ENCODE data around the gene PLPP7.

The PLPP7 gene

DNA sequence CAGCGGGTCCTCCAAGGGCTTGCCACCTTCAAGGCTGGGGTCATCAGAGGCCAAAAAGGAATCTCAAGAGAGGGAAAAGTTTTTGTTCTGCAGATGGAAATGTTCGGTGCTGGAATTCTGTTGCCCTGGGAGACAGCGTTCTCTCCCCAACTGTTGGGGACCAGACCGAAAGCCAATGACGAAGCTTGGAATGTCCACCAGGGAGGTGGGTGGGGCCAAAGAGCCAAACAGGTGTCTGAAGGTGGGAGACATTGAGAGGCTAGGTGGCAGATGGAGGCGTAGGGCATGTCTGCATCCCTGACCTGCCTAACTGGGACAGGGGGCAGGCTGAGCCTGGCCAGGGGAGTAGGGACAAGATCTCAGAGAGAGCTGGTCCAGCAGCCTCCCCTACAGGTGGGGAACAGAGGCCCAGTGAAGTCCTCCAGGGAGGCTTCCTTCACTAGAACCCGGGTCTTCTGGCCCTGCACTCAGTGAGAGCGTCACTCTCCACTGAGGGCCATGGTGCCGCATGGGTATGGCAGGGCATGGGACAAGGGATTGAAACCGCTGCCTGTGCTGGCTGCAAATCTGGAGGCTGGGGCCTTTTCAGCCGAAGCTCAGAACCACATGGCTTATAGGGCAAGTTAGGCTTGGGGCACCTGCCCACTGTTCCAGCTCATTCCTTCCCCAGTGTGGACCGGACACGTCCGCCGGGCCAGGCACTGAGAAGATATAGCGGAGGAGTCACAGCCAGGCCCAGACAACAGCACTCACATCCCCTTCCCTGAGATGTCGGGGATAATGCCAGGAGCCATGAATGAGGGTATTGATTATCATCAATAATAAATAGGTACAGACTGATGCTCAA is 8.2 kb upstream of the PLPP7 start:
- Histone ChIP-seq H3K4me1 (ENCODE audit: insufficient read depth, low read length) (peaks cover 16% of the 10 kb centered on the region), H3K9me3 (ENCODE audit: low read length) (no peaks in the 10 kb centered on the region), H3K36me3 (ENCODE audit: insufficient read depth, low read length) (no peaks in the 10 kb centered on the region), H3K4me3 (ENCODE audit: low read length) (no peak overlapping the region), H3K27me3 (ENCODE audit: insufficient read depth, low read length) (peaks cover 37% of the 10 kb centered on the region), H2AFZ (ENCODE audit: low read depth, low read length) (no peak overlapping the region)

DNA sequence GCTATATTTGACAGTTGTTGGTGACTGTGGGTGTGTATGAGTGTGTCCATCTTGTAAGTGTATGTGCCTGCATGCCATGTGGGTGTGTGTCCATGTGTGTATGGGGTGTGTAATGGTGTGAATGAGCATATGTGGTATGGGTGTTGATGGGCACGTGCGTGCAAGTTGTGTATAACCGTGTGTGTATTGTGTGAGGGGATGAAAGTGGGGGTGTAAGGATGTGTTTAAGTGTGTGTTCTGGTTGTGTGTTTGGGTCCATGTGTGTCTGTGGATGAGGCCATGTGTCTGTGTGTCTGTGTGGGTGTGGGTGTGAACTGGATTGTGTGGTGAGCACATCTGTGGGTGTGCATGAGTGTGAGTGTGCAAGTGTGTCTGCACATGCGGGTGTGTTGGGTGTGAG is 7.3 kb upstream of the PLPP7 start:
- H3K9me3 ChIP-seq (ENCODE audit: low read length): no peaks in the 10 kb centered on the region
- H3K36me3 ChIP-seq (ENCODE audit: insufficient read depth, low read length): no peaks in the 10 kb centered on the region
- peaks cover 16% of the 10 kb centered on the region for H3K4me1 ChIP-seq (ENCODE audit: insufficient read depth, low read length)
- H3K27me3 ChIP-seq (ENCODE audit: insufficient read depth, low read length): peaks cover 36% of the 10 kb centered on the region
- no peak overlapping the region for H3K4me3 ChIP-seq (ENCODE audit: low read length)
- H2AFZ ChIP-seq (ENCODE audit: low read depth, low read length): no peak overlapping the region

DNA sequence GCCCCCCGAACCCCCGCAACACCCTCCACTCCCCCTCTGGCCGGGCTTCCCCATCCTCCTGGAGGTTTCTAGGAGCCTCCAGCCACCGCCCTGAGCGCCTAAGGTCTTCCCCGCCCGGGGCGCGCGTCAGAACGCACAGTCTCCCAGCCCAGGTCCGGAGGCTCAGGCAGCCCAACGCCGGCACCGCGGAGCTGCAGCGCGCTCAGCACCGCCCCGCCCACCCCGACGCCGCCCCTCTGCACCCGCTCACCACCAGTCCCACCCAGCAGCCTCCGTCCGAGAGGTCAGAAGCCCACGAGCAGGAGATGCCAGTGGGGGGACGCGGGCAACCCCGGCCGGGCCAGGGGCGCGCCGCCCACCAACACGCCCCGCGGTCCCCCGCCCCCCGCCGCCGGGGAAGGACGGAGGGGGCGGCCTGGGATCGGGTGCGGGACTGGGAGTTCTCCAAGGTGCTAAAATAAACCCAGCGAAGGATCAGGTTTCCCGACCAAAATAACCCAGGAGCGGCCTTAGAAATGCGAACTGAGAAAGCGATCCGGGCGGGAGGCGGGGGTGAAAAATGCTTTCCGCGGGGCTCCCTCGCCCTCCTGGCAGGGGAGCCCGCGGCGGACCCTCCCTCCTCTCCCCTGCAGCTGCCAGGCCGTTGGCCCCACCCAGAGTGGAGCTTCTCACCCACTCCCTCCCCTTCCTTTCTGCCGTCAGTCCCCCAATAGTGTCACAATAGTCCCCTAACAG is 6.7 kb upstream of the PLPP7 start:
- Histone ChIP-seq H2AFZ (ENCODE audit: low read depth, low read length) (peak overlapping the region; percentile 26), H3K4me3 (ENCODE audit: low read length) (no peak overlapping the region)

DNA sequence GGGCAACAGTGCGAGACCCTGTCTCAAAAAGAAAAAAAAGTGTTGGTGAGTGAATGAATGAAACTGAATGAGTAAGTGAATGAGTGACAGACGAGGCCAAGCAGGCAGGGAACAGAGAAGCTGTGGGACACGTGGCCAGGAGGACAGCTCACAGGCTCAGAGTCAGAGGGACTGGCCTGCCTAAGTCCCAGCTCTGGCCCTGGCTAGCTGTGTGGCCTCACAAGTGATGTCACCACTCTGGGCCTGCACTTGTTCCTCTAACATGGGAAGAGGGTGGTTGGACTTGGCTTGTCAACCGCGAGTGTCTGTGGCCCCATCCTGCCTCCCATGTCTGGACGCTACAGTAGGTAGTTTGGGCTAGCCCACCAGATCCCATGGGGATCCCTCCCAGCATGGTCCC is 4.7 kb upstream of the PLPP7 start:
- no peaks in the 10 kb centered on the region for H3K36me3 ChIP-seq (ENCODE audit: insufficient read depth, low read length)
- peaks cover 32% of the 10 kb centered on the region for H3K27me3 ChIP-seq (ENCODE audit: insufficient read depth, low read length)
- H3K9me3 ChIP-seq (ENCODE audit: low read length): no peaks in the 10 kb centered on the region
- peaks cover 24% of the 10 kb centered on the region for H3K4me1 ChIP-seq (ENCODE audit: insufficient read depth, low read length)
- no peak overlapping the region for H3K4me3 ChIP-seq (ENCODE audit: low read length)
- no peak overlapping the region for H2AFZ ChIP-seq (ENCODE audit: low read depth, low read length)

More for the DNA sequence above, 6.7 kb upstream of the PLPP7 start:
- H3K36me3 ChIP-seq (ENCODE audit: insufficient read depth, low read length): no peaks in the 10 kb centered on the region
- peaks cover 36% of the 10 kb centered on the region for H3K27me3 ChIP-seq (ENCODE audit: insufficient read depth, low read length)
- peaks cover 16% of the 10 kb centered on the region for H3K4me1 ChIP-seq (ENCODE audit: insufficient read depth, low read length)
- H3K9me3 ChIP-seq (ENCODE audit: low read length): no peaks in the 10 kb centered on the region

DNA sequence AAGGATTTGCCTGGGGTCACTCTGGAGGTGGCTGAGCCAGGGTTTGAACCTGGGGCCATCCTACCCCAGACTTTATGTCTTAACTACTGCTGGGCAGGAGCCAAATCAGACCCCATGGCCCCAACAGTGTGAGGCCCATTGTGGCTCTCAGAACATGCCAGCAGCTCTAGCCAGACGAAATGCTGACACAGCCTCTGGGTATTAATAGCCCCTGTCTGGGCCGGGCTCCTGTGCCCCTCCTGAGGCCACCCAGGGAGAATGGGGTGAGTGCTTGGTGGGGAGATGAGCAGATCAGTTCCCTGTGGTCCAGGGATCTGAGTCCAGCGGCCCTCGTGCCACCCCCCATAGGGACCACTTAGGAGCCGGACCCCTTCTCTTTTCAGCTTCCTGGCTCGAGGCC is 2.2 kb upstream of the PLPP7 start:
- Histone ChIP-seq H2AFZ (ENCODE audit: low read depth, low read length) (no peak overlapping the region), H3K9me3 (ENCODE audit: low read length) (no peaks in the 10 kb centered on the region), H3K36me3 (ENCODE audit: insufficient read depth, low read length) (no peaks in the 10 kb centered on the region), H3K4me1 (ENCODE audit: insufficient read depth, low read length) (peaks cover 18% of the 10 kb centered on the region), H3K4me3 (ENCODE audit: low read length) (no peak overlapping the region), H3K27me3 (ENCODE audit: insufficient read depth, low read length) (peaks cover 16% of the 10 kb centered on the region)

DNA sequence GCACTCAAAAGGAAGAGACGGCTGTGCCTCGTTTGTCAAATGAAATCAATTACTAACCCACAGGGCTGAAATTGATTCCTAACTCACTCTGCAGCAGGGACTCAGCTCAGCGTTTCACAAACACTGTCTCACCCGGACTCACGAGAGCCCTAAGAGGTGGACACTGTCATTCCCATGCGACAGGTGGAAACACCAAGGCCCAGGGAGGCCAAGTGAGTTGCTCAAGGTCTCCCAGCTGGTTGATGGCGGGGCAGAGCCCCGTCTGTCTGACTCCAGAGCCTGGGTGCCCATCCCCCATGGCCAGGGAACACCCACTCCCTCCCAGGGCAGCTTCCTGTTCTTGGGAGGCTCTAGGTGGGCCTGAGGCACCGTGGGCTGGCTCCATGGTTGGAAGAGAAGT is 1.3 kb upstream of the PLPP7 start:
- no peak overlapping the region for H3K4me3 ChIP-seq (ENCODE audit: low read length)
- peaks cover 17% of the 10 kb centered on the region for H3K4me1 ChIP-seq (ENCODE audit: insufficient read depth, low read length)
- no peak overlapping the region for H2AFZ ChIP-seq (ENCODE audit: low read depth, low read length)
- H3K9me3 ChIP-seq (ENCODE audit: low read length): no peaks in the 10 kb centered on the region
- H3K36me3 ChIP-seq (ENCODE audit: insufficient read depth, low read length): no peaks in the 10 kb centered on the region
- H3K27me3 ChIP-seq (ENCODE audit: insufficient read depth, low read length): peaks cover 11% of the 10 kb centered on the region

DNA sequence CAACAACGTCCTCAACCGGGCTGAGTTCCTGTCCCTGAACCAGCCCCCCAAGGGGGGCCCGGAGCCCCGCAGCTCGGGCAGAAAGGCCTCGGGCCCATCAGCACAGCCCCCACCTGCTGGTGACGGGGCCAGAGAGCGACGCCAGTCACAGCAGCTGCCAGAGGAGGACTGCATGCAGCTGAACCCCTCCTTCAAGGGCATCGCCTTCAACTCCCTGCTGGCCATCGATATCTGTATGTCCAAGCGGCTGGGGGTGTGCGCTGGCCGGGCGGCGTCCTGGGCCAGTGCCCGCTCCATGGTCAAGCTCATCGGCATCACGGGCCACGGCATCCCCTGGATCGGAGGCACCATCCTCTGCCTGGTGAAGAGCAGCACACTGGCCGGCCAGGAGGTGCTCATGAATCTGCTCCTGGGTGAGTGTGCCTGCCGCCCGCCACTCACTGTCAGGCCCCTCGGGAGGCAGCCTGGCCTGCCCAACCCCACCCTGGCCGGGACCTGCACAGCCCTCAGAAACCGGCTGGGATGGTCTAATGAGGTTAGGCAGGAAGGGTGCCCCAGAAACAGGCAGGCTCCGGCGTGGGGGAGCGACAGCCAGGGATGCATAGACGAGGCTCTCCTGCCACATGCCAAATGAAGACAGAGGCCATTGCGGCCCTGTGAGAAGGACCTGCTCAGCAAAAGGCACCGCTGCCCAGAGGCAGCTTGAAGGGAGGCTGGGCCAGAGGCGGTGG is 678 bp downstream of the PLPP7 start:
- Histone ChIP-seq H3K36me3 (ENCODE audit: insufficient read depth, low read length) (no peaks in the 10 kb centered on the region), H3K9me3 (ENCODE audit: low read length) (no peaks in the 10 kb centered on the region), H2AFZ (ENCODE audit: low read depth, low read length) (peak overlapping the region; percentile 59), H3K4me1 (ENCODE audit: insufficient read depth, low read length) (peaks cover 16% of the 10 kb centered on the region), H3K27me3 (ENCODE audit: insufficient read depth, low read length) (no peaks in the 10 kb centered on the region), H3K4me3 (ENCODE audit: low read length) (peak overlapping the region; percentile 23)

DNA sequence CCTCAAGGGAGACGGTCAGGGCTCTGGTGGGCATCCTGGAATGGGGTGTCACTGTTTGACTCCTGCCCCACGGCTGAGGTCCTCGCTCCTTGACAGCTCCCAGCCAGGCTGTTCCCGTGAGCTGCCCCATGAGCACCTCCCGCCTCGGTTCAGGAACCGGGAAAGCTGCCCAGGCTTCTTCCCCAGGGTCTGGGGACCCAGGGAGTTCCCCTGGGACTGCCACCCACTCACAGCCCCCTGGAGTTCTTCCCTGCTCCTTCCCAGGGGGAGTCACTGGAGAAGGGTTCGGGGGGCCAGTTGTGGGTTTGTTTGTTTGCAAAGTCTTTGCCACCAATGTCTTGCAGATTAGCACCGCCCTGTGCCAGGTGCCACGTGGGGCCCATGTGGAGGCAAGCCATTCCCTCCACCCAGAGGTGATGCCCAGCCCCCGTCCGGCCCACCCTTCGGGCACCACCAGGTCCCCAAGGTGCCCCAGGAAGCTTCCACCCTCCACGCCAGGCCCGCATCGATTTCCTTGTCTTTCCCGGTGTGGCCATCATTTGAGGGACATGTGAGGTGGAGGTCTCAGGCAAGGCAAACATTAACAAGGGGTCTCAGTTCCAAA is 1.3 kb downstream of the PLPP7 start:
- Histone ChIP-seq H3K9me3 (ENCODE audit: low read length) (no peaks in the 10 kb centered on the region), H3K4me1 (ENCODE audit: insufficient read depth, low read length) (peaks cover 16% of the 10 kb centered on the region), H3K27me3 (ENCODE audit: insufficient read depth, low read length) (no peaks in the 10 kb centered on the region), H2AFZ (ENCODE audit: low read depth, low read length) (no peak overlapping the region), H3K4me3 (ENCODE audit: low read length) (no peak overlapping the region), H3K36me3 (ENCODE audit: insufficient read depth, low read length) (no peaks in the 10 kb centered on the region)

DNA sequence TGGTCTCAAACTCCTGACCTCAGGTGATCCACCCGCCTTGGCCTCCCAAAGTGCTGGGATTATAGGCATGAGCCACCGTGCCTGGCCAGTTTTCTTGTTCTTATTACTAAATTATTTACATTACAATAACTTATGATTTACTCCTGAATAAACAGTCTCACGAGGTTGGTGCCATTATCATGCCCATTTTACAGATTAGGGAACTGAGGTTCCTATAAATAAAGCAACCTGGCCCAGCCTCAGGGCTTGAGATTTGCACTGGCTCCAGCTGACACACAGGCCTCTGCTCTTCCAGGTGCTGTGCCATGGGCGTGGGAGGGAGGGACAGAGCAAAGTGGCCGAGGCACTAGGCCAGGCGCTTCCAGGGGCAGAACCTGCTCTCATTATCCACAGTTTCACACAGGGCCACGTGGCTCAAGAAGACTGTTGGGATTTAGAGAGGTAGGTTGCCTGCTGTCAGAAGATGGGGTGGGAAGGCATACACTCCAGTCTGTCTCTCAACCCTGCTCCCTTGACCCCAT is 2.3 kb downstream of the PLPP7 start:
- no peaks in the 10 kb centered on the region for H3K27me3 ChIP-seq (ENCODE audit: insufficient read depth, low read length)
- no peak overlapping the region for H3K4me3 ChIP-seq (ENCODE audit: low read length)
- peaks cover 16% of the 10 kb centered on the region for H3K4me1 ChIP-seq (ENCODE audit: insufficient read depth, low read length)
- H3K9me3 ChIP-seq (ENCODE audit: low read length): no peaks in the 10 kb centered on the region
- H3K36me3 ChIP-seq (ENCODE audit: insufficient read depth, low read length): no peaks in the 10 kb centered on the region
- no peak overlapping the region for H2AFZ ChIP-seq (ENCODE audit: low read depth, low read length)

DNA sequence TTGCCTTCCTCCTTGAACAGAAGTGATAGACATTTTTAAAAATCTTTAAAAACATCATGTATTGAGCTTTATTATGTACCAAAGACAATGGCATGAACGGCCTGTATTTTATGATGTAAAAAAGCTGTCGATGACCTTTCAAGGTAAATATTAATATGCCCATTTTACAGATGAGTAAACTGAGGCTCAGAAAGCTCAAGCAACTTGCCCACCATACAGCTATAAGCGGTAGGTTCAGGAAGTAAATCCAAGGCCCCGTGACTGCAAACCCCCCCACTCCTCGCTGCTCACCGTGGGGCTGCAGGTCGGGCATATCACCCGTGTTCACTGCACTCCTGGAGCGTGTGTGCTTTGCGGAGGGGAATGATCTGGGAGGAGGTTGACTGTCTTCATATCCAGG is 3.4 kb downstream of the PLPP7 start:
- Histone ChIP-seq H3K36me3 (ENCODE audit: insufficient read depth, low read length) (no peaks in the 10 kb centered on the region), H3K27me3 (ENCODE audit: insufficient read depth, low read length) (no peaks in the 10 kb centered on the region), H3K4me1 (ENCODE audit: insufficient read depth, low read length) (peaks cover 16% of the 10 kb centered on the region), H2AFZ (ENCODE audit: low read depth, low read length) (no peak overlapping the region), H3K9me3 (ENCODE audit: low read length) (no peaks in the 10 kb centered on the region), H3K4me3 (ENCODE audit: low read length) (no peak overlapping the region)

DNA sequence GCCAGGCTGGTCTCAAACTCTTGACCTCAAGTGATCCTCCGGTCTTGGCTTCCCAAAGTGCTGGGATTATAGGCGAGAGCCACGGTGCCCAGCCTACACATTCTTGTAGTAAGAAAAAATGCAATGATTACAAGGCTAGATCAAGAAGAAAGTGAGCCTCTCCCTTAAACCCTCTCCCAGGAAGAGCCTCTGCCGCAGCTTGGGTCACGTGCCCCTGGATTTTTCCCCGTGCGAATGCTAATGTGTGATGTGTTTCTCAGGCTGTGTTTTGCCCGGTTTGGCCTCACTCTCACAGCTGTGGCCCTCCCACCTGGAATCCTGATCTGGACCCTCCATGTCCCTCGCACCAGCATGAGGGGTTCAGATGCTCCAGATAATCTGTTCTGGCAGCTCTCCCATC is 6.9 kb downstream of the PLPP7 start:
- Histone ChIP-seq H3K4me1 (ENCODE audit: insufficient read depth, low read length) (no peaks in the 10 kb centered on the region), H2AFZ (ENCODE audit: low read depth, low read length) (no peak overlapping the region), H3K27me3 (ENCODE audit: insufficient read depth, low read length) (no peaks in the 10 kb centered on the region), H3K4me3 (ENCODE audit: low read length) (no peak overlapping the region), H3K9me3 (ENCODE audit: low read length) (peaks cover 2% of the 10 kb centered on the region), H3K36me3 (ENCODE audit: insufficient read depth, low read length) (no peaks in the 10 kb centered on the region)

DNA sequence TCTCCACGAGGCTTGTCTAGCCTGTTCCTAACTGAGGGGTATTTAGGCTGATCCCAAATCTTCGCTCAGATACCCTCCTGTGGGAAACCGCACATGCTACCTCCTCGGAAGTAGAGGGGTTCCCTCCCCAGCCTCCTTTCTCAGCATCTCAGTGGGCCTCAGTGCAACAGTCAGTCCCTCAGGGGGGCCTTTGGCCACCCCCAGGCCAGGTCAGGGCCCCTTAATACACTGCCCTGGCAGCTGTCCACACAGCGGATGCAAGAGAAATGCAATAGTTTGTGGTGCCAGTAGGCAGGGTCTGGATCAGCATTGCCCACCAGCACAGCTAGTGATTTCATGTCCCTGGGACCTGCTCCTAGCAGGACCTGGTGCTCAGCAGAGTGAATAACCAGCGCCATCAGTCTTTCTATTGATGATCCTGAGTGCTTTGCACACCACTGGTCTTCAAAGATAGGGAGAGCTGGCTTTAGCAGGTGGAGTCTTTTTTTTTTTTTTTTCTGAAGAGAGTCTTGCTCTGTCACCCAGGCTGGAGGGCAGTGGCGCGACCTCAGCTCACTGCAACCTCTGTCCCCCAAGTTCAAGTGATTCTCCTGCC is 7.5 kb downstream of the PLPP7 start:
- Histone ChIP-seq H3K36me3 (ENCODE audit: insufficient read depth, low read length) (no peaks in the 10 kb centered on the region), H2AFZ (ENCODE audit: low read depth, low read length) (no peak overlapping the region), H3K27me3 (ENCODE audit: insufficient read depth, low read length) (no peaks in the 10 kb centered on the region), H3K9me3 (ENCODE audit: low read length) (peaks cover 2% of the 10 kb centered on the region), H3K4me1 (ENCODE audit: insufficient read depth, low read length) (no peaks in the 10 kb centered on the region), H3K4me3 (ENCODE audit: low read length) (no peak overlapping the region)

Data from neuron (in vitro differentiated cells).